H1 (cell line): ENCODE data around the gene CFAP61. TPM values are rescaled to one million over a fixed set of nuclear protein-coding genes. Genes with fewer than 3 reads are reported as not detected.

ENCODE experiments used
- CHD7 ChIP-seq: fragments of 300-600 bp; sonication (generic); IDR thresholded peaks from 2 replicates; pipeline ENCODE4 v1.7.1; 2012; ENCODE audit warnings: low read length, moderate library complexity, mild to moderate bottlenecking, inconsistent platforms; ENCODE audit not compliant: insufficient replicate concordance
- SP1 ChIP-seq: IDR thresholded peaks from 2 replicates; pipeline ENCODE4 v1.6.1; 2011; ENCODE audit warnings: low read depth, low read length
- polyA plus RNA-seq, 7 experiments: library from polyadenylated mRNA; depleted of rRNA in 3 of 7; stranded (reverse) in 5 of 7; unstranded in 2 of 7; fragments of >200 nt in 5 of 7; fragments of 200-250 nt in 2 of 7; gene quantifications; 1 replicate in 5 of 7; 2 replicates in 1 of 7; 4 replicates in 1 of 7; pipeline versions ENCODE4 v1.2.1 to v1.2.3, GENCODE V29; 2011 to 2013; ENCODE audit warnings: missing spikeins in 2 of 7, mixed read lengths in 2 of 7
- total RNA-seq: library from RNA; stranded (reverse); fragmentation: NEBNext Ultra II Directional; extraction: Animal tissue kit (Norgen Biotek cat#: 25700); gene quantifications from 2 replicates; pipeline ENCODE4 v1.2.1, GENCODE V29; 2021

The CFAP61 gene
- total and polyA plus RNA-seq, 2 of the 8 experiments (the other 6 are each of a cell fraction or from before 2014, with no cell fraction given) = 0.29 to 0.61 TPM

- no peak for TF ChIP-seq CHD7
- no peak for TF ChIP-seq SP1
These were observed 285.9 kb downstream of the CFAP61 start (continued) for GRCh38 chr20:20338133-20338730.
